HG03469 (cell line): Measurements from ENCODE around the gene IKZF3.

Experiments
- ATAC-seq: cut with Tn5 transposase; IDR thresholded peaks from one replicate; pipeline ENCODE4 v1.9.1; 2021; ENCODE audit warnings: mild to moderate bottlenecking, moderate library complexity, moderate number of reproducible peaks; ENCODE audit not compliant: unreplicated experiment

IKZF3 gene

DNA sequence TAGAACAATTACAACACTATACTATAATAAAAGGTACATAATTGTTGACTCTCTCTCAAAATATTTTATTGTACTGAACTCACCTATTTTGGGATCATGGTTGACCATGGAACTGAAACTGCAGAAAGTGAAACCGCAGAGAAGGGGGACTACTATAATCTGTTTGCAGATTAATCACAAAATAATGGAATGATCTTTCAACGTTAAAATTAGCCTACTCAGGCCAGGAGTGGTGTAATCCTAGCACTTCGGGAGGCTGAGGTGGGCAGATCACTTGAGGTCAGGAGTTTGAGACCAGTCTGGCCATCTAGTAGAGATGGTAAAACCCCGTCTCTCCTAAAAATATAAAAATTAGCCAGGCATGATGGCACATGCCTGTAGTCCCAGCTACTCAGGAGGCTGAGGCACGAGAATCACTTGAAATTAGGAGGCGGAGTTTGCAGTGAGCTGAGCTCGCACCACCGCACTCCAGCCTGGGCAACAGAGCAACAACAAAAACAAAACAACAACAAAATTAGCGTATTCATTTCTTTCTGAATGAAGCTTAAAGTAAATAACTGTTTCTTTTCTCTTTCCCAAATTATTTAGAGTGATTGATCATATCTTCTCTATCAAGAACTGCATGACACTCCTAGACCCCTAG lies 45.6 kb downstream of the IKZF3 start:
- no peak for ATAC-seq

DNA sequence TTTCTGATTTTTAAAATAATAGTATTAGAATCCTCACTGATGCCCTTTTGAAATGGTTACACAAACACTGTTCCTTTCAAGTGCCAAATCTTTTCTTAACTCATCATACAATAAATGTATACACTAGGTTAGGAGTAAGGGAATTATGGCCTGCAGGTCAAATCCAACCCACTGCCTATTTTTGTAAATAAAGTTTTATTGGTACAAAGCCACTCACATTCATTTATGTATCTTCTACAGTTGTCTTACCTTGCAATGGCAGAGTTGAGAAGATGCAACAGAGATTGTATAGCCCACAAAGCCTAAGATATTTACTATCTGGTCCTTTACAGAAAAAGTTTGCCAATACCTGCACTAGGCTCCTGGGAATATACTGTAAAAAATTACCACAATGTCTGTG lies 47.8 kb downstream of the IKZF3 start:
- ATAC-seq: no peak

DNA sequence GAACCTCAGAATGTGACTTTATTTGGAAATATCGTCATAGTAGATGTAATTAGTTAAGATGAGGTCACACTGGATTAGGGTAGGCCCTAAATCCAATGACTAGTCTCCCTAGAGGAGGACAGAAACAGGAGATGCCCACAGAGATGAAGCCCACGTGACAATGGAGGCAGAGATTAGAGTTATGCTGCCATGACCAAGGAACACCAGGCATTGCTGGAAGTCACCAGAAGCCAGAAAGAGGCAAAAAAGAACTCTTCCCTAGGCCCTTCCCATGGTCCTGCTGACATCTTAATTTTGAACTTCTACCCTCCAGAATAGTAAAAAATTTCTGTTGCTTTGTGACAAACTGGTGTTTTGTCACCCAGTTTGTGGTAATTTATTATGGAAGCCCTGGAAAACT lies 49.6 kb downstream of the IKZF3 start:
- no peak for ATAC-seq

DNA sequence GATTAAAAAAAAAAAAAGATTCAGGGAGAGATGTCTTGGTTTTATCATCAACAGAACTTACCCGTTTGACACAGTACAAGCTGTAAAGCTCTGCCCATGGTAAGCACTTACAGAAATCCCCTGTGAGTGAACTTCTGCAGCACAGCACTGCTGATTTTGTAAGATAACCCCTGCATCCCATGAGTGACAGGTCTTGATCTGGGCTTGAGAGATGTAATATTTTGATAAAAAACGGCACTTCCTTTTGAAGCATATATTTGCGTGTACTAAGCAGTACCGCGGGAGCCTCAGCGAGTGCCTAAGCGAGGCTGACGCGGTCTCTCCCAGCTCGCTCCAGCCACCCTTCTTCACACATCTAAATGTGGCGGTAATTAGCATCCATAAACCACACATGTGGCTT lies 50.5 kb downstream of the IKZF3 start:
- ATAC-seq: no peak

DNA sequence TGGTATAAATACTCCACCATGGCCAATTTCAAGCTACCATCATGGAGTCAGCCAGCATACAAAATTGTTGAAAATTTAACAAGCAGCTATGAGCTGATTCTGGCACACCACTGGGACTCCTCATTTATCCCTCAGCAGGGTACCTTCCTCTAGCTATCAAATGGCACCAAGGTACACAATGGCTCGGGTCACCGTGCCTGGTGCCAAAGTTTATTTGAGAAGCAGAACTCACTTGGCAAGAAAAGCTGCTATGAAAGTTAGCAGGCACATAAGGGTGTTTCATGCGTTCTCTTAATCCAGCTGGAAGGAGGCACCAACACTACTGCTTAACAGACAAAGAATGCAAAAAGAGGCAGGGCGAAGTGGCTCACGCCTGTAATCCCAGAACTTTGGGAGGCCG lies 51.6 kb downstream of the IKZF3 start:
- no peak for ATAC-seq

DNA sequence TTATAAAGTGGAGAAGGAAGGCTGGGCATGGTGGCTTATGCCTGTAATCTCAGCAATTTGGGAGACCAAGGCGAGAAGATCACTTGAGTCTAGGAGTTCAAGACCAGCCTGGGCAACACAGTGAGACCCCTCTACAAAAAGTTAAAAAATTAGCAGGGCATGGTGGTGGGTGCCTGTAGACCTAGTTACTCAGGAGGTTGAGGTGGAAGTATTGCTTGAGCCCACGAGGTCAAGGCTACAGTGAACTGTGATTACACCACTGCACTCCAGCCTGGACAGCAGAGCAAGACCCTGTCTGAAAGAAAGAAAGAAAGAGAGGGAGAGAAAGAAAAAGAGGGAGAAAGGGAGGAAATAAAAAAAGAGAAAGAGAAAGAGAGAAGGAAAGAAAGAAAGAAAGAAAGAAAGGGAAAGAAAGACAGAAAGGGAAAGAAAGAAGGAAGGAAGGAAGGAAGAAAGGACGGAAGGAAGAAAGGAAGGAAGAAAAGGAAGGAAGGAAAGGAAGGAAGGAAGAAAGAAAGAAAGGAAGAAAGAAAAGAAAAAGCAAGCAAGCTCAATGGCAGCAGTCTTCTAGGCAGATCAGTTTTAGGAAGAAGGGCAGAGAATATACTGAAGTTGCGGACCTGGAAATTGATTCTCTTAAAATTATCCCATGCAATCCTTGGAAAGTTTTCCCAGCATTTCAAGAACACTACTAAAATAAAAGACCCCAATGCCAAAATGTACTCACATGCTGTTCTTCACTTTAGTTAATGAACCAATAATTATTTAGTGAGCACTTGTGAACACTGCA lies 53.0 kb downstream of the IKZF3 start:
- ATAC-seq: no peak

DNA sequence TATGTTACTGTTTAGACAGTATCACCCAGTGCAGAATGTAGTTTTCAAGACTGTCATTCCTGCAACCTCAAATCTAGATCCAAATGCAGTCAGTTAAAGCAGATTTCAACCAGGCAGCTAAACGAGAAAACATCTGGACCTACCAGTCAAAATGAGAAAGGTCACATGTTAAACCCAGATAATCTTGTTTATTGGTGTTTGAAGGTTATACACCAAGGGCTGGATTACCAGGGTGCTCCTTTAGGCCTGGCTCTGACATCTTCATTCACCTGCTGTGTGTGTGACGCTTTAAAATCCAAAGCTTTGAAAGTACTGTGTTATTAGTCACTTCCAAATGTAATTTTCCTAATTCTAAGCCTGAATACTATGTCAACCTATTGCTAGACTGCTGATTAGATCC lies 54.9 kb downstream of the IKZF3 start:
- ATAC-seq: no peak

DNA sequence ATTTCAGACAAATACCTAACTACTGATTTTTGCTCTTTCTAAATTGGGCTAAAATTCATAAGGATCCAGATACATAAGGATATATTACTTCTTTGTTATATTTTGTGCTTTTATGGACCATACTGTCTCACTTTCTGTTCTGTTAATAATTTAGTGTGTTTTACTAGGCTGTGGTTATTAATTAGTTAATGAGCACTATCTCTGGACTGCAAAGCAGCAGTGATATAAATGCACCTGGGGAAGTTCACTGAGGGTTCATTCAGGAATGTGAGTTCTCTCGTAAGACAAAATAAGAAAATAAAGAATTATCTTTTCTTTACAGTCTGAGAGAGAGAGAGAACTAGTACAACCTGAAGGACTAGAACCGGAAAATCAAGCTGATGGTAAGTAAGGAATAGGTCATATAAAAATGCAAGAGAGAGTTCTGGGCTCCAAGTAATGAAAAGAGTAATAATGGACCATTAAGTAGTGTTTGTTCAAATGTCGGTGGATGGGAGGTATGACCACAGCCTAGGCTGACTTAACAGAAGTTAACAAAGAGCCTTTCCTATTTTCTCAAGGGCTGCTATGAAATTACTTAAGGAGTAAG lies 55.6 kb downstream of the IKZF3 start:
- ATAC-seq: no peak

DNA sequence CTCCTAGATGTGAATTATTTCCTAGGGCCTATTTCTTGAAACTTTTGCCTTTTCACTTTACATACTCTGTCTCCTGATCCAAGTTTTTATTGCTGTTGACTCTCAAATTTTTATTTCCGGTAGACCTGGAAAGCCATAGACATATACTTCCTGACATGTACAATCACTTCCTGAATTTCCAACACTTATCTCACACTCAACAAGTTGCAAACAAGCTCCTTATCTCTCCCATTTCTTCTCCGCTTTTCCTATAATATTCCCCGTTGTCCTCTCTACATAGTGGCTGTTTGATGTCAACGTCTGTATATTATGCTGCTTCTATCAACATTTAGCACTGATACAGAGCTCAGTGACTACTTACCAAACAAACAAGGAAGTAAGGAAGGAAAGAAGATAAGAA lies 59.3 kb downstream of the IKZF3 start:
- ATAC-seq: no peak

DNA sequence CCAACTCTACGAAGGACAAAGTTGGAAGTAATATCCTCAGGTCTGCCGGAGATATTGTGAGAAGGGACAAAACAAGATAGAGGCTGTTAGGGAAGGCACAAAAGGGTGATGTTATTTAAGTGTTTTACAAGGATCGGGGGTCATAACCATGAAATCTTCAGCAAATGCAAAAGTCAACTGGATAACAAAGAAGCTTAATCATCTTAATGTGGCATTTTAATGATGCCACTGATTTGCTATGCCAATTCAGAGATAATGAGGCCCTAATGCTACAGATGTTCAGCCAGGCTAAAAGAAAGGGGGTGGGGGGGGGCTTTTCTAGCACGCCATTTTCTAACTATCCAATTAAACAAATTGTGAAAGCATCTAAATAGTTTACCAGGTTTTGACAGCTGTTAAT lies 63.1 kb downstream of the IKZF3 start:
- no peak for ATAC-seq

DNA sequence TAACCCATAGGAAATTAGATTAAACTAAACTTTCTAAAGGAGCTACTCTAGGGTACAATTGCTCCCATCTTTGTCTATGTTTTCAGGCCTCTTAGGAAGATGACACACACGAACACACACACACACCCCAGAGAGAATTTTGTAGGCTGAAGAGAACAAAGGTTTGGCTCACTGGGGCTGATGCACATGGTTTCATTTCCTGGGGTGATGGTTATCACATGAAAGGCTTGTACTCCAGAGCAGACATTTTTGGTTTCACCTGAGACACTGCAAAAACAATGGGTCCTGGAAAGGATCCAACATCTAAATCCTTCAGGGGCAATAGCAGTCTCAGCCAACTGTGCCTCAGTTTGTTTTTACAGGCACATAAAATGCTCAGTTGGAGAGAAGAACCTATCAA lies 63.6 kb downstream of the IKZF3 start:
- ATAC-seq: no peak

DNA sequence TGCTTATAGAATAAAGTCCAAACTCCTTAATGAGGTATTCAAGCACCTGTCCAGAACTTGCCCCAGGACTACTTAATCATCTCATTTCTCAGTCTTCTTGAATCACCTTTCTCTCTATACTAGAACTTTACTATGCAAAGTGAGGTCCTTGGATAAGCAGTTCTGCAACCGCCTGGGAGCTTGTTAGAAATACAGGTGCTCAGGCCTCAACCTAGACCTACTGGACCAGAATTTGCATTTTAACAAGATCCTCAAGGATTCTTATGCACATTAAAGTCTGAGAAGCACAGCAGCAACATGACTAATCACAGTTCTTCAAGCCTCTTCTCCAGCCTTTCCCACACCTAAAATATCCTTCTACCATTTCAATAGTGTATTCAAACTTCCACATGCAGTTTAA lies 64.7 kb downstream of the IKZF3 start:
- no peak for ATAC-seq

DNA sequence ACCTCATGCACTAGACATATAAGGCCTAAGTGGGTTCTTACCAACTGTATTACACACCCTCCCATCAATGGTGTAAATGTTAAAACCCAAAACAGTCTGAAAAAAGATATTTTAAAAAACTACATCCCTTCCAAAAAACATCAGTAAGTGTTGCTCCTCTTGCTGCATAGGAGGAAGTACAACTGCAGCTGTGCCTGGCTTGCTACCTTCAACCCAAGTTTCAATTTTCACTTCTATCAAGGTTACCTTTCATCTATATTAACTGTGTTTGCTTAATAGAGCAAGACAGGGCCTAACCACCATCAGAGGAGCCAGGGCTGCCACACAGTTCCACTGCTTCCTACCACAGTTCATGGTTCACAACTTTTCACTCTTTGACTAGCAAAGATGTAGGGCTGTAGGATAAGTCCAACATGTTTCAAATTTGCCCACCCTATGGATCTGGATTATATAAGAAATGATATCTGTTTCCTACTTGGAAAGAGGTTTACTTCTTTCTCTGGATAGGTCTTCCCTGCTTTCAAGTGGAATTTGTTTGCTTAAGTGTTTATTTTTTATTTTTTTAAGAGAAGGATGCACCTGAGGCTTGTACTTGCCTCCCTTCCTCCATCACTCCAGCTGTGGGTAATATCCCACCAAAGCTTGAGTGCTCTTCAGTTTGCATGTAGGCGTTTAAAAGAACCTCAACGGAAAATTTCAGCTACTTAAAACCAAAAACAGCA lies 69.7 kb downstream of the IKZF3 start:
- ATAC-seq: peak; percentile 52

DNA sequence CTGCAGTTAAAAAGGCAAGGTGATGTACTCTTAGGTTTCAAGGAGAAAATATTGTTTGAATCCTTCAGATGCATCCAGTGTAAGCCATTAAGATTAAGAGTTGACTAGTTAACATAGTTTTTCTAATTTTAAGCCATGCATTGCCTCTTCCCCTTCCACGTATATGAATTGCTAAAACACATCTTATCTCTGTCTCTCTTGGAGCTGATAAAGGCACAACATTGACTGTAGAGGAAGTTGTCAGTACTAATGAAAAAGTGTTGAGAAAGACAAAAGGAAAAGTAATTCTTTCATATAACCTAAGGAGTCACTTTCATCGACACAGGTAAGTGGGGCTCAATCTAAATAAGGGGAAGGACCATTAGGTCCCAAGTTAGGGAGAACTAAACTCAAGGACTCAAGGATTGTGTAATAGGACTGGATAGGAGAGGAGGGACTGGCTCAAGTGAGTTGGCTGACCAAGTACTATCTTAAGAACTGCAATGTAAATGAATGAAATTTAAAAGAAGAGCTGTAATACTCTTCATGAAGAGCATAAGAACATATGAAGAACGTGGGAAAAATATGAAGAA lies 70.7 kb downstream of the IKZF3 start:
- no peak for ATAC-seq

DNA sequence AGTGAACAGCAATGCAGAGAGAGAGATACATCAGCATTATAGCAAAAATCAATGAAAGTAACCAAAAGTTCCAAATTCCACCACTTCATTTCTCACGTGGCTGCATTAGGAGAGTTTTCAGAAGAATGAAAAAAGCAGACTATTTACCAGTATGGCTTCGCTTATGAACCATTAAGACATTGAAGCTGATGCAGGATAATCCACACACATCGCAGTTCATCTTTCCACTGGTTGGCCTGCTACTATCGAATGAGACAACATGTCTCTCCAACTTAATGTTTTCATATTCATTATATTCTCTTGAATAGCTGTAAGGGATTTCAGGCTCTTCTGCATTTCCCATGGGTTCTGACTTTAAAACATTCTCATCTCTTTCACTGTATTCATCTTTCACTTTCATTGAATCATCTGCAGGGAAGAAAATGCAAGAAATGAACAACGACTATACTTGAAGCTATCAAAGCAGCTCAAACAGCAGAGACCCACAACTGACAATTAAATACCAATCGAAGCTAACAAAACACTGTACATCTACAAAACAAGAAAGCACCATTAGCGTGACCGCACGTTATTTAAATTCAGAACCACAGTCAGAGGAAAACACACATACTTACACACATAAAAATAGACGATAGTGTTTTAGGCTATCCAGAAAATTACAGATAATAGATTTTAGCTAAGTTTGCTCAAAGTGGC lies 71.4 kb downstream of the IKZF3 start:
- ATAC-seq: no peak

DNA sequence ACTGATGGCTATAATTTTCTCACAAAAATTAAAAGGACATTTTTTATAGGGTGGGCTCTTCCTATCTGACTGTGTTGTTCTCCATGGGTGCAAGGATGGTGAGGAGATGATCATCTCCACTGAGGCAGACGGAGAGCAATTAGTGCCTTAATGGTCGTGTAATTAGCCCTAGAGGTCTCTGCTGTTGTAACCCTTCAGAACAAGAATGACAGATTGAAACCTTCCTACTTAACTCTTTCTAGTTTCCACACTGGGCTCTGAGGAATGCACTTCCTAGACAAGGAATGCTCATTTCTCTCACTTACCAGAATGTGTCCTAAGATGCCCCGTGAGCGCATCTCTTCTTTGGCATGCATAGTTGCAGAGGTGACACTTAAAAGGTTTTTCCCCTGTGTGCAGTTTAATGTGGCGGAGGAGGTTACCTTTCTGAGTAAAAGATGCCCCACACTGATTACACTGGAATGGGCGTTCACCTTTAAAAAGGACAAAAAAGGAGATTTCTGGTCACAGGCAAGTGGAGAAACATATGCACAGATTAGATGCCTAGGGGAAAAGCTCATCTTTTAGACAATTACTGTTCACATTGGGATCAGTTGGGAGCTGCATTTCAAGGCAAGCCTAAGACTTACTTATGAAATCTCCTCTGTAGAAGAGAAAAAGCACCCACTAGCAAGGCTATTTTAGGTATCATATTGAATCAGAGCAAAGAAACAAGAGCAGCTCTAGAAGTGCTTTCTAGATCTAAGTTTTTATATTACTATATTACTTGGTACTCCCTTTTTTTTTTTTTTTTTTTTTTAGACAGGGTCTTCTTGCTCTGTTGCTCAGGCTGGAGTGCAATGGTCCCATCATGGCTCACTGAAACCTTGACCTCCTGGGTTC lies 72.8 kb downstream of the IKZF3 start:
- no peak for ATAC-seq

DNA sequence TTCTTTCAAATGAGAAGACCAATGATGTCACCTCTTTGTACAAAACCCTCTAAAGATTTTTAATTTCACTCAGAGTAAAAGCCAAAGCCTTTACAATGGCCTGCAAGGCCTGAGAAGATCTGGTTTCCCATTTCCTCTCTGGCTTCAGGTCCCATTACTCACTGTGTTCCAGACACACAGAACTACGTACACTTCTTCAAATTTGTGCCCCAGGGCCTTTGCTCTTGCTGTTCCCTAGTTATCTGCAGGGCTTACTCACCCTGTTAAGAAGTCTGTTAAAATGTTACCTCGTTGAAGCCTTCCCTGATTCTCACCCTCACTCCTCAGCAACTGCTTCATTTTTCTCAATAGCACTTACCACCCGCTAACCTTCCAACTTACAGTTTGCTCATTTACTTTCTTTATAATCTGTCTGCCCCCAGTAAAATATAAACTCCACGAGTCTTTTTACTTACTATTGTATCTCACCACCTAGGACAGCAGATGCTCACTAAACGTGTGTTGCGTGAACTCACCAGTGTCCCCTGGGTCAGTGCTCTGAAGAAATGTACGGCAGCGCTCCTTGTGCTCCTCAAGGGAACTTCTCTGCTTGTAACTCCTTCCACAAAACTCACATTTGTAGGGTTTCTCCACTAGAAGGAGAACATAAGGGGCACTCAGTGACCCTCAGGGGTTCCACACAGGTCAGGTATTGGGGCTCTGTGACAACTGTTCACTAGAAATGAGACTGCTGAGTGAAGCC lies 76.2 kb downstream of the IKZF3 start:
- ATAC-seq: no peak

DNA sequence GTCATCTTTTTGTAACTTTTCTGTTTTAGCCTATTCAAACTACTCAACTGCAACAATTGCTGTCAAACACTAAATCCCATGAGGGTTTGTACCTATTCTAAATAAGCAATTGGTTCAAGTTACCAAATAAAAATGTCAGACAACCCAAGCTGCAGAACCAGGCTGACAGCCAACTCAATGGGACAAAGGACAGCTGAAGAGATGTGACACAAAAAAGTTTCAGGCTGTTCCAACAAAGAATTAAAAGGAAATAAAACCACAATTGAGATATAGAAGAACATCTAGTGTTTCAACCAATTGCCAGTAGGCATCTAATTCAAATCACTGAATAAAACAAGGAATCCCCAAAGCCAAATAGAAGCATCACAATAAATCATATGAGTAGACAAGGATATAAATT lies 77.1 kb downstream of the IKZF3 start:
- ATAC-seq: no peak

DNA sequence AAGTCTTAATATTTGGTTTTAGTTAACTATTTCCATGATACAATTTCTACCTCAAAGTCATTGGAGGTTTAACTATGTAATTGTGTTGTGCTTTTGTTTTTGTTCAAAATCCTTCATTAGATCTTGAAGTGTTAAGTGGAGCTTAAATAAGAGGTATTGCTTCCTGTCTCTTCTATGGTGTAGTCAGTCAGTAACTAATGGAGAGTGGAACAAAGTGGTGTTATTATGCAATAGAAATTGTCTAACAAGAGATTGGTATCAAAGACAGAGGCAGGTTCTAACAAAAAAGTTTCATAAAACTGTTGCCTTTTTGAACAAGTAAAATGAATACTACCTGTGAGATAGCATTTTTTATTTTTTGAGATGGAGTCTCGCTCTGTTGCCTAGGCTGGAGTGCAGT lies 81.1 kb downstream of the IKZF3 start:
- no peak for ATAC-seq
